ENCODE data around the gene ICAM1.

ICAM1 gene

GRCh38 chr19:10295305-10295846, 24.5 kb downstream of the ICAM1 start:
- DNase-seq, result peak; percentile 70

GRCh38 chr19:10295847-10296591, 25.1 kb downstream of the ICAM1 start:
- no peak for DNase-seq

GRCh38 chr19:10299545-10300458, 28.9 kb downstream of the ICAM1 start:
- DNase-seq, result no peak

- DNase-seq, result no peak
These were observed 34.4 kb downstream of the ICAM1 start for GRCh38 chr19:10305139-10305806.

GRCh38 chr19:10306327-10306726, 35.4 kb downstream of the ICAM1 start:
- DNase-seq, result no peak

- no peak for DNase-seq
These were observed 38.5 kb downstream of the ICAM1 start, which contains the start of gene ZGLP1 for GRCh38 chr19:10309423-10309822. ZGLP1 (minus strand) TSS chr19:10309815.

GRCh38 chr19:10315335-10316214, 44.7 kb downstream of the ICAM1 start, which contains the start of gene FDX2:
FDX2 (minus strand) TSS chr19:10316015; CDS start chr19:10315996, 19 bp downstream.
- DNase-seq, result peak; percentile 92

- no peak for DNase-seq
These were observed 45.5 kb downstream of the ICAM1 start for GRCh38 chr19:10316229-10317044.

GRCh38 chr19:10317045-10317856, 46.3 kb downstream of the ICAM1 start:
- no peak for DNase-seq

- no peak for DNase-seq
These were observed 47.0 kb downstream of the ICAM1 start for GRCh38 chr19:10317857-10318462.

GRCh38 chr19:10318807-10319682, 48.1 kb downstream of the ICAM1 start:
- DNase-seq, result no peak

GRCh38 chr19:10320602-10321416, 49.9 kb downstream of the ICAM1 start:
- DNase-seq, result no peak

GRCh38 chr19:10321417-10321797, 50.5 kb downstream of the ICAM1 start:
- DNase-seq, result no peak

GRCh38 chr19:10321874-10322835, 51.2 kb downstream of the ICAM1 start:
- DNase-seq, result no peak

- DNase-seq, result no peak
These were observed 54.8 kb downstream of the ICAM1 start for GRCh38 chr19:10325732-10326131.

GRCh38 chr19:10327793-10328192, 56.9 kb downstream of the ICAM1 start:
- no peak for DNase-seq

Measured in activated T-cell treated with anti-CD3 and anti-CD28 coated beads, Interleukin-2, amount 50 U/mL, for 1 hour (primary cell).